Neutrophil (primary cell): ENCODE results near the gene HNRNPH1.

Experiments used
- H3K27ac ChIP-seq: fragments of 200-600 bp; sonication (generic); 2 replicates; pipeline ENCODE4 v1.5.1; 2016; ENCODE audit warnings: mild to moderate bottlenecking, moderate library complexity
- H3K27me3 ChIP-seq: fragments of 200-600 bp; sonication (generic); 2 replicates; pipeline ENCODE4 v1.6.0; 2016; ENCODE audit warnings: mild to moderate bottlenecking
- H3K36me3 ChIP-seq: fragments of 200-600 bp; sonication (generic); 2 replicates; pipeline ENCODE4 v1.5.1; 2017
- H3K4me1 ChIP-seq, 2 experiments: fragments of 200-600 bp in 1 of 2; sonication (generic) in 1 of 2; 1 replicate in 1 of 2; 2 replicates in 1 of 2; pipeline versions ENCODE4 v1.5.1 to v1.6.1; 2013 to 2016; ENCODE audit warnings: low read depth in 1 of 2, low read length in 1 of 2, mild to moderate bottlenecking in 1 of 2, moderate library complexity in 1 of 2; ENCODE audit not compliant: control insufficient read depth in 1 of 2, insufficient read depth in 1 of 2
- H3K4me3 ChIP-seq, 2 experiments: fragments of 200-600 bp in 1 of 2; sonication (generic) in 1 of 2; 1 replicate in 1 of 2; 2 replicates in 1 of 2; pipeline ENCODE4 v1.5.1; 2013 to 2016; ENCODE audit warnings: low read depth in 1 of 2, low read length in 1 of 2, mild to moderate bottlenecking in 1 of 2, moderate library complexity in 1 of 2
- H3K9me3 ChIP-seq: fragments of 200-600 bp; sonication (generic); 2 replicates; pipeline ENCODE4 v1.5.1; 2016
- CTCF ChIP-seq: fragments of 200-600 bp; sonication (generic); IDR thresholded peaks from 2 replicates; pipeline ENCODE4 v1.5.1; 2016; ENCODE audit warnings: antibody characterized with exemption

HNRNPH1 gene

DNA sequence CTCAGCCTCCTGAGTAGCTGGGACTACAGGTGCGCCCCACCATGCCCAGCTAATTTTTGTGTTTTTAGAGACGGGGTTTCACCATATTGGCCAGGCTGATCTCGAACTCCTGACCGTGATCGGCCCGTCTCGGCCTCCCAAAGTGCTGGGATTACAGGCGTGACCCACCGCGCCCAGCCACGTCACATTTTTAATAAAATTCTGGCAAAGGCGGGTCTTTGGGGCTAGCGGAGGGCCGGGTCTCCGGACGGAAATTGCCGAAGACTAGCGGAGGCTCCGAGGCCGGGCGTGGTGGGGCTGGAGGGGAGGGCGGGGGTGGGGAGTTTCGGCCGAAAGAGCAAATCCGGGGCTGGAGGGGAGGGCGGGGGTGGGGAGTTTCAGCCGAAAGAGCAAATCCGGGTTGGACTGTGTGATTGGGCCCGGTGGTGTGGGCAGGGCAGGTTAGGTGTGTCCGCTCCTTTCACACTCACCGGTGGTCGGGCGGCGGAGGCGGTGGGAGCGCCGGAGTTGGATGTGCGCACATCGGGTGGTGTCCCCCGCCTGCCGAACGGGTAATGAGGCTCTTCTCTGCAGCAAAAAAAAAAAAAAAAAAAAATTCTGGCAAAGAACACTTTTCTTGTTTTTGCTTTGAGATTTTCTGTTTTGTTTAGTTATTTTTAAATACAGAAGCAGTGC is 46.0 kb downstream of the HNRNPH1 start:
- Histone ChIP-seq H3K36me3 (peaks cover 74% of the 10 kb centered on the region), H3K27me3 (no peaks in the 10 kb centered on the region), H3K27ac (no peak overlapping the region), H3K4me3 (no peak overlapping the region), H3K4me1 (peaks cover 0 to 2% of the 10 kb centered on the region in 2 experiments), H3K9me3 (no peaks in the 10 kb centered on the region)
- no peak for TF ChIP-seq CTCF

GRCh38 chr5:179572386-179572785 is 51.1 kb downstream of the HNRNPH1 start:
- no peaks in the 10 kb centered on the region for H3K9me3 ChIP-seq
- no peak overlapping the region for H3K4me3 ChIP-seq
- H3K27ac ChIP-seq = no peak overlapping the region
- peaks cover 89% of the 10 kb centered on the region for H3K36me3 ChIP-seq
- H3K4me1 ChIP-seq = peaks cover 0 to 2% of the 10 kb centered on the region in 2 experiments
- TF ChIP-seq CTCF = no peak
- H3K27me3 ChIP-seq = no peaks in the 10 kb centered on the region

DNA sequence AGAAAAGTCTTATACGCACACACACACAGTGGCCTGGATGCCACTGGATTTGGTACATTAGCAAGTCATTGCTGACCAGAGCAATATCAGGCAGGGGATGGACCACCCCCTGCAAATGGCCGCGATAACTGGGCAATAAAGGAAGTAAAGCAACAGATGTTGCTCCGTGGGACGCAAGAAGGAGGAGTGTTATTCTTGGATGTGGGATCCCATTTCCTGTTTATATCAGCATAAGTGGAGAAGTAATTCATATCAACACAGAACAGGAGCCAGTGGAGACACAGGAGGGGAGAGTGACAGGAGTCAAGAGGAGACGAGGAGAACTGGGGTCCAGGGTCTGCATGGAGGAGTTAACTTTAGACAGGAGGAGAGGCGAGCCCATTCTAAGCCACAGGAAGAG is 54.8 kb downstream of the HNRNPH1 start:
- Histone ChIP-seq H3K27me3 (no peaks in the 10 kb centered on the region), H3K27ac (no peak overlapping the region), H3K9me3 (no peaks in the 10 kb centered on the region), H3K4me3 (no peak overlapping the region), H3K36me3 (peaks cover 88% of the 10 kb centered on the region), H3K4me1 (no peaks in the 10 kb centered on the region)
- no peak for TF ChIP-seq CTCF

DNA sequence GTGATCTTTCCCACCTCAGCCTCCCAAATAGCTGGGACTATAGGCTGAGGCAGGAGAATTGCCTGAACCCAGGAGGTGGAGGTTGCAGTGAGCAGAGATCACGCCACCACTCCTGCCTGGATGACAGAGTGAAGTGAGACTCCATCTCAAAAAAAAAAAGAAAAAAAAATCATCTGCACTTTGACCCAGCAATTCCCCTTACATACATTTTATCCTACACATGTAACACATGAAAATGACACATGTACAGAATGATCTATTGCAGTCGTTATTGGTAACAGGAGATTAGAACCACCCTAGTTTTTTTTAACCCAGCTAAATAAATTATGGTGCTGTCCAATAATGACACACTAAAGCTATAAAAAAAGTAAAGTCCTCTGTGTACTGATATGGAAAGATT is 58.9 kb downstream of the HNRNPH1 start:
- H3K27ac ChIP-seq = no peak overlapping the region
- H3K4me3 ChIP-seq = no peak overlapping the region
- no peaks in the 10 kb centered on the region for H3K27me3 ChIP-seq
- peaks cover 5 to 6% of the 10 kb centered on the region in 2 experiments for H3K4me1 ChIP-seq
- peaks cover 74% of the 10 kb centered on the region for H3K36me3 ChIP-seq
- H3K9me3 ChIP-seq = no peaks in the 10 kb centered on the region
- TF ChIP-seq CTCF = no peak
